Renal cortex interstitium (tissue), 15 donors: ENCODE data around the gene FCHSD1. TPM values are rescaled to one million over a fixed set of nuclear protein-coding genes. Genes with fewer than 3 reads are reported as not detected.

Experiments used
- DNase-seq, 11 donors: peaks; one replicate each; pipeline ENCODE4 v3.0.0-alpha.2; 2013; ENCODE audit warnings: low read depth in 9 of 11, low spot score in 4 of 11; ENCODE audit errors: extremely low read depth in 1 of 11
- long read RNA-seq, 16 experiments: transcript quantifications; one replicate each; lab custom pipeline, GENCODE V29; 2026
- polyA plus RNA-seq, 3 donors: library from polyadenylated mRNA; unstranded; fragments of 120-200 nt; gene quantifications; one replicate each; pipeline ENCODE4 v1.2.1, GENCODE V29; 2013; ENCODE audit not compliant: insufficient read length in 3 of 3

The FCHSD1 gene
- 10 to 100 TPM; 12.4 to 19.5 (median 13.5) TPM for polyA plus RNA-seq
- long read RNA-seq, donor 1 = 0 reads
- long read RNA-seq, donor 2 = 0 reads
- long read RNA-seq, donor 3, partial matches to known transcripts = 0 of 1 reads
- long read RNA-seq, donor 3, other reads (novel, unspliced or antisense) = 0 of 1 reads
- long read RNA-seq, donor 4 = 0 reads
- long read RNA-seq, donor 5 = 0 reads
- long read RNA-seq, donor 6, partial matches to known transcripts = 0 of 2 reads
- long read RNA-seq, donor 6, other reads (novel, unspliced or antisense) = 0 of 2 reads
- long read RNA-seq, donor 7 = 0 reads
- long read RNA-seq, donor 8 = 0 reads
- long read RNA-seq, donor 9, partial matches to known transcripts = 0 of 1 reads
- long read RNA-seq, donor 9, other reads (novel, unspliced or antisense) = 0 of 1 reads
- long read RNA-seq, donor 10 = 0 reads
- long read RNA-seq, donor 11, partial matches to known transcripts = 0 of 2 reads
- long read RNA-seq, donor 11, other reads (novel, unspliced or antisense) = 0 of 2 reads
- long read RNA-seq, donor 12 = 0 reads
- long read RNA-seq, donor 13 = 0 reads
- long read RNA-seq, donor 14, partial matches to known transcripts = 0 of 1 reads
- long read RNA-seq, donor 14, other reads (novel, unspliced or antisense) = 0 of 1 reads
- long read RNA-seq, donor 15 = 0 reads
- long read RNA-seq, donor 16, partial matches to known transcripts = 0 of 1 reads
- long read RNA-seq, donor 16, other reads (novel, unspliced or antisense) = 0 of 1 reads

DNA sequence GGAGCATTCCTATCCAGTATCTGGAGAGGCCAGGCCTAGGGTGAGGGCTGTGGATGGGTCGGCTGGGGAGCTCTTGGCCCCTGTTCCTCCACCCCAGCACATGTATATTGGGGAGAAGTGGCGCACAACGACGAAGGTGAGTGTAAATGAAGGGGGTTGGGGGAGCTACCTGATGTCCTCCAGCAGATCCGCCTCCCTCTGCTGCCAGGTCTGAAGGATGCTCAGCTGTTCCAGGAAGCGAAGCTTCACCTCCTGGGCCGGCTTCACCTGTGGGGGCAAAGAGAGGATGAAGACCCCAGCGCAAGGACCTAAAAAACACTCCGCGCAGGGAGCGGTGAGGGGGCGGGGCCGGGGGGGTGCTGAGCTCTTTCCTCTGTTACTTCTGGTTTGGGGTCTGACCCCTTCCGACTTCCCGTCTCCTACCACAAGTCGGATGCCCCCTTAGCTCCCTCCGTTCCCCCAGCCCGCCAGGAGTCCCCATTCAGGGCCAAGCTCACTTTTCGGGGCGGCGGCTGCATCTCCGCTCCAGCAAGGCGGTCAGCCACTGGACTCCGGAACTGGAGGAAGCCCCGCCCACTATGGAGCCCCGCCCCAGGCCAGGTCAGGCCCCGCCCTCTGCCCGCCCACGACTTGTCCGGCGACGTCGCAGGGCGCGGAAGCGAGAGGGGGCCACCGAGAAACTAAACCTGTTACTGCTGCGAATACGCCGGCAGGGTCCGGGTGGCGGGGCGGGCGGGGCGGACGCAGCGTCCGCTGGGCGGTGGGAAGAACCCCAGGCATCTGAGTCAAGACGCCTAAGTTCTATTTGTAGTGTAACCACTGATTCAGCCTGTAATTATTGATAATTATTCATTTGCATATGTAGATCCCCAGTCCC lies at the start of gene FCHSD1:
Gene FCHSD1 (minus strand): TSS at position 568 of the 877 bp plus-strand sequence. CDS start 50 bp downstream, at position 518.
- peak in 7 of 11 donors; percentile 61 to 74 (median 68) for DNase-seq

DNA sequence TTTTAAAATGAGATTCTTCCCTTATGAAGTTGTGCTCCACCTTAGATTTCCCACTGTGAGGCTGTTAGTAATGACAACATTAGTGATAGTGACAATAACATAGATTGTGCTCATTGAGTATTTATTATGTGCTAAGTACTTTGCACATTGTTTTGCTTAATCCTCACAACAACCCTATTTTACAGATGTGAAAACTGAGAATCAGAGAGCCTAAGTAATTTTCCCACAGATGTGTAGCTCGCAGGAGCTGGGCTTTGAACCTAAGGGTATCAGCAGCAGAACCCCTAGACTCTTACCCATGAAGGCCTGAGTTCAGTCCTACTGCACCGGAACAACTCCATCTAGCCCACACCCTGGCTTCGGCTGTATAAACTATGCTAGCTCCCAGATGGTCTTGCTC lies 46.4 kb upstream of the FCHSD1 start:
- DNase-seq = no peak

- DNase-seq = no peak
Observed at GRCh38 chr5:141696431-141696830, 45.2 kb upstream of the FCHSD1 start.

- DNase-seq = no peak
Observed at GRCh38 chr5:141695627-141696215, 44.5 kb upstream of the FCHSD1 start.

DNA sequence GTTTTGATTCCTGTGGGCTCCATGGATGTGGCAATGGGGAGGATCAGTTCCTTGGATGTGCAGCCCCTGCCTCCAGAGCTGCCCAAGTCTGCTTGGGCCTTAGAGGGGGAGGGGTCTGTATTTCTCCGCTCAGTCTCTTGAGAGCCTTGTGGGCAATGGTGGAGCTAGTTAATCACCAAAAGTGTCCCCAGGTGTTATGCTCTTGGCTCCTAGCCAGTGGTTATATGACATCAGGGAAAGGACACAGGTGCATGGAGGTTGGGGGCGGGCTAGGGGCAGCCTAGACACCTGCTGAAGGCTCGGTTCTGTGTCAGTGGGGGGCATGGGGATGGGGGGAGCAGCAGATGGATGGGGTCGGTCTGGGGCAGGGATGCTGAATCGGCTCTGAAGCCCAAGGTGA lies 43.3 kb upstream of the FCHSD1 start:
- no peak for DNase-seq

DNA sequence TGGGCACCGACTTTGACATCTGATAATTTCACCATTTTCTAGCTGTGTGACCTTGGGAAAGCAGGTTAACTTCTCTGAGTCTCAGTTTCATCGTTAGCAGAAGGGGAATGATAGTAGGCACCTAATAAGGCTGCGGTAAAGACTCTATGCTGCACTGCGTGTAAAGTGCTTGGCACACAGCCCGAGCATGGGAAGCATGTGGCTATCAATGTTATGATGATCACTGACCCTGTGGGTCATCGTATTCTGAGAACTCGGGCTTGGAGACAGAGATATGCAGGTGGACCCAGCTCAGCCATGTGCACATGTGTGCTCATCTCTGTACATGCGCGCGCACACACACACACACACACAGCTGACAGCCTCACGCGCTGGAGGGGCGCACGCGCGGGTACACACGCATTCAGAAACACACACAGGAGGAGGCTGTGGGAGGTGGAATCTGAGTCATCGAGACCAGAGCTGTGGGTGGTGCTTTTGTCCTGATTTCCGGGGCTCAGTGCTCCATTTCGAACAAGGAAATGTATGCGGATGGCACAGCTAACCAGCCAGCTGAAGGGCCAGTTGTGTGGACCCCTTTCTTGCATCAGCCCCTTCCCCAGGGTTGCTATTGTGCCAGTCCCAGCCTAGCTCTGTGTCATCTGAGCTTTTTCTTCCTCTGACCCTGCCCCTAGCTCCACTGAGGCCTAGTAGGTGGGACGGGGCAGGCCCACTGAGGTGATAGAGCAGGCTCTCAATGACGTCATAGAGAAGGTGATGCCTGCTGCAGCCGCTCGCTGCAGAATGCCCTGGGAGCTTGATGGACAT lies 41.9 kb upstream of the FCHSD1 start:
- no peak for DNase-seq

- DNase-seq = no peak
Observed at GRCh38 chr5:141692533-141692888, 41.3 kb upstream of the FCHSD1 start.

- peak in 6 of 11 donors; percentile 53 to 78 (median 73) for DNase-seq
Observed at GRCh38 chr5:141691867-141692532, 40.8 kb upstream of the FCHSD1 start.

- no peak for DNase-seq
Observed at GRCh38 chr5:141691286-141691866, 40.2 kb upstream of the FCHSD1 start.

- DNase-seq = no peak
Observed at GRCh38 chr5:141686648-141687416, 35.6 kb upstream of the FCHSD1 start.

- DNase-seq = no peak
Observed at GRCh38 chr5:141685591-141685990, 34.4 kb upstream of the FCHSD1 start.

- DNase-seq = no peak
Observed at GRCh38 chr5:141683596-141684141, 32.5 kb upstream of the FCHSD1 start.

DNA sequence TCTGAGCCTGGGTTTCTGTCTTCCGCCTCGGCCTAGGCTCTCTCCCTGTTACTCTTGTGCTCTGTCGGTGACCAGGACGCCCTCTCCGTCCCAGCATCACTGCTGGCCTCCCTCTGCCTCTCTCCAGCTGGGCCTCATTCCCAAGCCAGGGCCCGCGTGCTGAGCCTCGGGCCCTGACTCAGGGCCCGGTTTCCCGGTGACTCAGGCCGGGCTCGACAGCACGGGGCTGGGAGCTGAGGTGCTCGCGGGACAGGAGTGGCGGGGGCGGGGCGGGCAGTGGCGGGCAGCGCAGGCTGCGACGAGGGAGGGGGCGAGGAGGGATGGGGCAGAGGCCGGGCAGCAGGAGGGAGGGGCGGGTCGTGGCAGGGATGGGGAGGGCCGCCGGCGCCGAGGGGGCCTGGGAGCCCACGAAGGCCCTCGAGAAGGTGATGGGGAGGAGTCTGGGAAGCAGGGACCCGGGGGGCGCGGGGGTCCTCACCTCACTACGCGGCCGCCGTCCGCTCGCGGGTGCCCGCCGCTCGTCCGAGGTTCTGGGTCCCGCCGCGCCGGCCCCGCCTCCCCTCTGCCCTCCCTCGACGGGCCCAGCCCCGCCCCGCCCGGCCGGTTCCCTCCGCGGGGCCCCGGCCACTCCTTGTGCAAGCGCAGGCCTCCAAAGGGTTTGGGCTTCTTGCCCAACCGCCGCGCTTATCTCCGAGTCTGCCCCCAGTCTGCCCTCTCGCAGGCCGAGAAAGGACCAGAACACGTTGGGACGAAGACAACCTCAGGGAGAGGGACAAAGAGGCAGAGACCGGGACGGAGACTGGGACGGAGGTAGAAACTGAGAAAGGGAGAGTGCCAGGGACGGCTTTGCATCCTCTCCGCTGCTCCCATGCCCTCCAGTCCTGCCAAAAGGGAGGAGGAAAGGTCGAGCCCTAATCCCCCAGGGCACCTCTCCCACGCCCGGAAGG lies 30.8 kb upstream of the FCHSD1 start, which contains the start of gene ARAP3:
Gene ARAP3 (minus strand): TSS at position 536 of the 947 bp plus-strand sequence. CDS start 1,744 bp downstream, outside the sequence.
- DNase-seq = peak in 1 of 11 donors; percentile 62

- DNase-seq = no peak
Observed at GRCh38 chr5:141681295-141681694, 30.1 kb upstream of the FCHSD1 start.

DNA sequence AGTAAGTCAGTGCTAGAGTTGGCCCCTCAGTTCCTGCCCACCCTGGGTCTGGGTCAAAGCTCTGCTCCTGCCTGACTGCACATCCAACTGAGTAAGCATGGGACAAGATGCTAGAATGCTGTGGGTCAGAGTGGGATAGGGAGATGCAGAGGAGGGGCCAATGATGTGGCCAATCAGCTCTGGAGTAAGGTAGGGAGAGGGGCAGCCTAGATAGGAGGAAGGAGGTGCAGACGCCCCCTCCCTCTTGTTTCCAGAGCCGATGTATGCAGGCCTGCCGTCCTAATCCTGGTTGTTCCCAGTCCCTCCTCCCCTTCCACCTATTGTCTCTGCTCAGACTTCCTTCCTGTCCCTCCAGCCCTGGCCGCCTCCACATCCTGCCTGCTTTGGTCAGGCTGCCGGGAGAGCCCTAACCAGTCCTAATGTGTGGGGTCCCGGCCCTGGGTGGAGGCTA lies 29.6 kb upstream of the FCHSD1 start:
- peak in 1 of 11 donors; percentile 45 for DNase-seq
